HG03175 (cell line): ENCODE measurements around the gene CNNM1.

Experiments used
- ATAC-seq: cut with Tn5 transposase; IDR thresholded peaks from one replicate; pipeline ENCODE4 v1.9.1; 2021; ENCODE audit warnings: mild to moderate bottlenecking, moderate library complexity; ENCODE audit not compliant: unreplicated experiment

CNNM1 gene

GRCh38 chr10:99412099-99412498, 82.9 kb downstream of the CNNM1 start:
- no peak for ATAC-seq

GRCh38 chr10:99418910-99419624, 89.9 kb downstream of the CNNM1 start:
- no peak for ATAC-seq

- no peak for ATAC-seq
Measured at GRCh38 chr10:99419688-99420087, 90.5 kb downstream of the CNNM1 start.

GRCh38 chr10:99421233-99421739, 92.1 kb downstream of the CNNM1 start:
- ATAC-seq, result no peak

GRCh38 chr10:99422529-99423096, 93.5 kb downstream of the CNNM1 start:
- ATAC-seq, result no peak

- no peak for ATAC-seq
Measured at GRCh38 chr10:99424656-99425055, 95.5 kb downstream of the CNNM1 start.

- ATAC-seq, result no peak
Measured at GRCh38 chr10:99425204-99425603, 96.0 kb downstream of the CNNM1 start.

- no peak for ATAC-seq
Measured at GRCh38 chr10:99426689-99427088, 97.5 kb downstream of the CNNM1 start.

- no peak for ATAC-seq
Measured at GRCh38 chr10:99427566-99428190, 98.5 kb downstream of the CNNM1 start.

- ATAC-seq, result no peak
Measured at GRCh38 chr10:99429517-99430095, 100.5 kb downstream of the CNNM1 start.

- peak; percentile 11 for ATAC-seq
Measured at GRCh38 chr10:99430116-99430450, 100.9 kb downstream of the CNNM1 start.

GRCh38 chr10:99430451-99431189, 101.5 kb downstream of the CNNM1 start, which contains the start of gene GOT1:
Gene GOT1, minus strand, starts transcription at chr10:99430624. Its CDS starts 59 bp downstream, at chr10:99430565.
- peak; percentile 96 for ATAC-seq

- ATAC-seq, result no peak
Measured at GRCh38 chr10:99431190-99431760, 102.1 kb downstream of the CNNM1 start.

- ATAC-seq, result no peak
Measured at GRCh38 chr10:99432047-99432446, 102.9 kb downstream of the CNNM1 start.

- no peak for ATAC-seq
Measured at GRCh38 chr10:99432881-99433280, 103.7 kb downstream of the CNNM1 start.

GRCh38 chr10:99433378-99434020, 104.3 kb downstream of the CNNM1 start:
- no peak for ATAC-seq

- ATAC-seq, result no peak
Measured at GRCh38 chr10:99435986-99436638, 107.0 kb downstream of the CNNM1 start.

- ATAC-seq, result no peak
Measured at GRCh38 chr10:99438890-99439289, 109.7 kb downstream of the CNNM1 start.

GRCh38 chr10:99442394-99442793, 113.2 kb downstream of the CNNM1 start:
- ATAC-seq, result no peak

- no peak for ATAC-seq
Measured at GRCh38 chr10:99443500-99443899, 114.3 kb downstream of the CNNM1 start.
